ENCODE measurements around the gene KCP.

The KCP gene

GRCh38 chr7:128852537-128853254 lies 57.8 kb downstream of the KCP start:
- no peak for DNase-seq

- no peak for DNase-seq
Observed at GRCh38 chr7:128849804-128850490, 60.6 kb downstream of the KCP start.

- DNase-seq: no peak
Observed at GRCh38 chr7:128849156-128849515, 61.4 kb downstream of the KCP start.

GRCh38 chr7:128848289-128849155 lies 62.0 kb downstream of the KCP start:
- no peak for DNase-seq

GRCh38 chr7:128847721-128848211 lies 62.7 kb downstream of the KCP start:
- no peak for DNase-seq

GRCh38 chr7:128846781-128847444 lies 63.6 kb downstream of the KCP start:
- DNase-seq: no peak

GRCh38 chr7:128845987-128846386 lies 64.5 kb downstream of the KCP start:
- no peak for DNase-seq

- DNase-seq: no peak
Observed at GRCh38 chr7:128845475-128845874, 65.0 kb downstream of the KCP start.

GRCh38 chr7:128844777-128845311 lies 65.7 kb downstream of the KCP start:
- no peak for DNase-seq

- DNase-seq: no peak
Observed at GRCh38 chr7:128843938-128844621, 66.4 kb downstream of the KCP start.

- DNase-seq: no peak
Observed at GRCh38 chr7:128842674-128843641, 67.6 kb downstream of the KCP start.

- DNase-seq: peak; percentile 76
Observed at GRCh38 chr7:128841921-128842673, 68.4 kb downstream of the KCP start.

- no peak for DNase-seq
Observed at GRCh38 chr7:128841171-128841690, 69.3 kb downstream of the KCP start.

- no peak for DNase-seq
Observed at GRCh38 chr7:128840326-128841170, 70.0 kb downstream of the KCP start.

GRCh38 chr7:128839751-128840177 lies 70.7 kb downstream of the KCP start:
- DNase-seq: no peak

- DNase-seq: no peak
Observed at GRCh38 chr7:128838981-128839731, 71.4 kb downstream of the KCP start.

- no peak for DNase-seq
Observed at GRCh38 chr7:128838109-128838779, 72.3 kb downstream of the KCP start.

Data from stimulated activated CD8-positive, alpha-beta memory T cell treated with anti-CD3 and anti-CD28 coated beads, Interleukin-4, amount 100 ng/mL, for 48 hours (primary cell).